ENCODE data around the gene LAYN. TPM values are rescaled to one million over a fixed set of nuclear protein-coding genes. Genes with fewer than 3 reads are reported as not detected.
A peak's percentile ranks its signal among the peaks of the same experiment; 100 is the strongest.

LAYN gene
- total and polyA plus RNA-seq, 9 of the 15 experiments (the other 6 are each of a cell fraction or from before 2014, with no cell fraction given): not detected

DNA sequence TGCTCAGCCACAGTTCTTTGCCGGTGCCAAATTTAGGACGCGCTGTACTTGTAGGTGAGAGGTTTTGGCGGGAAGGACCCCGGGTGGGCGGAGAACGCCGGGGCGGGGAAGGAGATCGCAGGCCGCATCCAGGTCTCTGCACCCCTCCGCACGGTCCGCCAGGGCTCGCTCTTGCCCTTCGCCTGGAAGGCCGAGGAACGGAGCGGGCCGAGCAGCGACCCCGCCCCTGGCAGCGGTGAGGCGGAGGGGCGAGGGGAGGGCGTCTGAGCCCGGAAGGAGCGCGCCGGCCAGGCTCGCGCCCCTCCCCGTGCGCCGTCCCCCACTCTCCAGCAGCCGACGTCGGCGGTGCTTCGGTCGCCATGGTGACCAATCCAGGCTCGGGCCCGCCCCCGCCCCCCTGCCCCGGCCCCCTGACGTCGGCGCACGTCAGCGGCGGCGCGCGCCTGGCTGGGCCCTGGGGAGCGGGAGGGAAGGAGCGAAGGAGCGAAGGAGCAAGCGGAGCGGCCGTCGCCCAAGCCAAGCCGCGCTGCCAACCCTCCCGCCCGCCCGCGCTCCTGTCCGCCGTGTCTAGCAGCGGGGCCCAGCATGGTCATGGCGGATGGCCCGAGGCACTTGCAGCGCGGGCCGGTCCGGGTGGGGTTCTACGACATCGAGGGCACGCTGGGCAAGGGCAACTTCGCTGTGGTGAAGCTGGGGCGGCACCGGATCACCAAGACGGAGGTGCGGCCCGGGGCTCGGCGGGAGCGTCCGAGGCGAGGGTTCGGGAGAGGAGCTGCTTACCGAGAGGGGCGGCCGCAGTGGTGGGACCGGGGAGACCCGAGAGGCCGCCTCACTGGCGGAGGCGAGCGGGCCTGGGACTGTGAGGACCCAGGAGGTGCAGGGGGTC lies 61.7 kb downstream of the LAYN start, which contains the start of gene SIK2 (continued):
- TF ChIP-seq CHD4 (IDR thresholded peaks at IDR 0.05; ENCODE audit: insufficient read depth, insufficient replicate concordance, low read depth, low read length, poor library complexity, severe bottlenecking) (no peak), HDAC1 (IDR thresholded peaks at IDR 0.05) (no peak), PHB (CRISPR knock-in tag; IDR thresholded peaks at IDR 0.05) (no peak), ZNF79 (CRISPR knock-in tag; IDR thresholded peaks at IDR 0.05; ENCODE audit: low read depth) (no peak), NELFE (IDR thresholded peaks at IDR 0.05; ENCODE audit: insufficient read depth, insufficient read length) (no peak), U2AF1 (optimal IDR thresholded peaks at IDR 0.05; ENCODE audit: low read depth, low read length) (no peak), ZFP1 (CRISPR knock-in tag; IDR thresholded peaks at IDR 0.05) (no peak), GATAD2A (IDR thresholded peaks at IDR 0.05) (no peak), XRCC3 (IDR thresholded peaks at IDR 0.05) (no peak), E2F3 (CRISPR knock-in tag; IDR thresholded peaks at IDR 0.05) (peak; percentile 97), ZNF197 (CRISPR knock-in tag; IDR thresholded peaks at IDR 0.05; ENCODE audit: low read depth) (no peak), ZNF77 (CRISPR knock-in tag; IDR thresholded peaks at IDR 0.05) (no peak), PPARD (CRISPR knock-in tag; IDR thresholded peaks at IDR 0.05) (no peak), RFX5 (IDR thresholded peaks at IDR 0.05; ENCODE audit: low read depth, low read length) (no peak), TEAD4 (IDR thresholded peaks at IDR 0.05; ENCODE audit: low read length) (peak; percentile 39; the same call in 1 of the 2 replicates), TEAD4 (CRISPR knock-in tag; IDR thresholded peaks at IDR 0.05; ENCODE audit: borderline replicate concordance) (no peak), RB1 (IDR thresholded peaks at IDR 0.05; ENCODE audit: low read depth) (peak; percentile 99), EP400 (IDR thresholded peaks at IDR 0.05) (peak; percentile 56; the same call in 1 of the 2 replicates)
- TF ChIP-seq, protein P1, sequence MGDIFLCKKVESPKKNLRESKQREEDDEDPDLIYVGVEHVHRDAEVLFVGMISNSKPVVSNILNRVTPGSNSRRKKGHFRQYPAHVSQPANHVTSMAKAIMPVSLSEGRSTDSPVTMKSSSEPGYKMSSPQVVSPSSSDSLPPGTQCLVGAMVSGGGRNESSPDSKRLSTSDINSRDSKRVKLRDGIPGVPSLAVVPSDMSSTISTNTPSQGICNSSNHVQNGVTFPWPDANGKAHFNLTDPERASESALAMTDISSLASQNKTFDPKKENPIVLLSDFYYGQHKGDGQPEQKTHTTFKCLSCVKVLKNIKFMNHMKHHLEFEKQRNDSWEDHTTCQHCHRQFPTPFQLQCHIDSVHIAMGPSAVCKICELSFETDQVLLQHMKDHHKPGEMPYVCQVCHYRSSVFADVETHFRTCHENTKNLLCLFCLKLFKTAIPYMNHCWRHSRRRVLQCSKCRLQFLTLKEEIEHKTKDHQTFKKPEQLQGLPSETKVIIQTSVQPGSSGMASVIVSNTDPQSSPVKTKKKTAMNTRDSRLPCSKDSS (IDR thresholded peaks at IDR 0.05; ENCODE audit: low read depth, partially characterized antibody): no peak
- TF ChIP-seq, protein P2, sequence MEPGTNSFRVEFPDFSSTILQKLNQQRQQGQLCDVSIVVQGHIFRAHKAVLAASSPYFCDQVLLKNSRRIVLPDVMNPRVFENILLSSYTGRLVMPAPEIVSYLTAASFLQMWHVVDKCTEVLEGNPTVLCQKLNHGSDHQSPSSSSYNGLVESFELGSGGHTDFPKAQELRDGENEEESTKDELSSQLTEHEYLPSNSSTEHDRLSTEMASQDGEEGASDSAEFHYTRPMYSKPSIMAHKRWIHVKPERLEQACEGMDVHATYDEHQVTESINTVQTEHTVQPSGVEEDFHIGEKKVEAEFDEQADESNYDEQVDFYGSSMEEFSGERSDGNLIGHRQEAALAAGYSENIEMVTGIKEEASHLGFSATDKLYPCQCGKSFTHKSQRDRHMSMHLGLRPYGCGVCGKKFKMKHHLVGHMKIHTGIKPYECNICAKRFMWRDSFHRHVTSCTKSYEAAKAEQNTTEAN (CRISPR knock-in tag; IDR thresholded peaks at IDR 0.05): no peak
- TF ChIP-seq, protein P3, sequence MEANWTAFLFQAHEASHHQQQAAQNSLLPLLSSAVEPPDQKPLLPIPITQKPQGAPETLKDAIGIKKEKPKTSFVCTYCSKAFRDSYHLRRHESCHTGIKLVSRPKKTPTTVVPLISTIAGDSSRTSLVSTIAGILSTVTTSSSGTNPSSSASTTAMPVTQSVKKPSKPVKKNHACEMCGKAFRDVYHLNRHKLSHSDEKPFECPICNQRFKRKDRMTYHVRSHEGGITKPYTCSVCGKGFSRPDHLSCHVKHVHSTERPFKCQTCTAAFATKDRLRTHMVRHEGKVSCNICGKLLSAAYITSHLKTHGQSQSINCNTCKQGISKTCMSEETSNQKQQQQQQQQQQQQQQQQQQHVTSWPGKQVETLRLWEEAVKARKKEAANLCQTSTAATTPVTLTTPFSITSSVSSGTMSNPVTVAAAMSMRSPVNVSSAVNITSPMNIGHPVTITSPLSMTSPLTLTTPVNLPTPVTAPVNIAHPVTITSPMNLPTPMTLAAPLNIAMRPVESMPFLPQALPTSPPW (CRISPR knock-in tag; IDR thresholded peaks at IDR 0.05): peak; percentile 99
- TF ChIP-seq, protein P4, sequence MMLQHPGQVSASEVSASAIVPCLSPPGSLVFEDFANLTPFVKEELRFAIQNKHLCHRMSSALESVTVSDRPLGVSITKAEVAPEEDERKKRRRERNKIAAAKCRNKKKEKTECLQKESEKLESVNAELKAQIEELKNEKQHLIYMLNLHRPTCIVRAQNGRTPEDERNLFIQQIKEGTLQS (IDR thresholded peaks at IDR 0.05): no peak
- TF ChIP-seq, protein P4 (CRISPR knock-in tag; conservative IDR thresholded peaks at IDR 0.05): peak; percentile 68; the same call in 1 of the 2 replicates

All from K562 (cell line).